ENCODE results near the gene CAMTA1.

GRCh38 chr1:6923955-6924881 lies 139.0 kb downstream of the CAMTA1 start:
- TF ChIP-seq CTCF (IDR thresholded peaks at IDR 0.05; ENCODE audit: borderline replicate concordance, extremely low read depth, low read length, poor library complexity, severe bottlenecking) (no peak), EZH2 (IDR thresholded peaks at IDR 0.05; ENCODE audit: borderline replicate concordance, low read depth, low read length, severe bottlenecking) (no peak)

Data from DND-41 (cell line).